Activated CD8-positive, alpha-beta T cell treated with anti-CD3 and anti-CD28 coated beads, Interleukin-2, amount 10 ng/mL, durations not matched to agents 7 days and 5 days (primary cell): Measurements from ENCODE around the gene FXYD5. TPM values are rescaled to one million over a fixed set of nuclear protein-coding genes. Genes with fewer than 3 reads are reported as not detected.

Source experiments
- ATAC-seq: fragments of 150-1000 bp; cut with Tn5 transposase; one replicate; pipeline ENCODE4 v1.10.0; 2021; ENCODE audit warnings: moderate library complexity
- CTCF ChIA-PET: fragments of 350-600 bp; sonication (Branson Sonifier 250); formaldehyde crosslinking; loops from one replicate; lab custom pipeline; 2021; ENCODE audit warnings: antibody characterized with exemption; lab: Charles Lee
- POLR2A ChIA-PET: fragments of 350-600 bp; sonication (Branson Sonifier 250); formaldehyde crosslinking; loops from one replicate; lab custom pipeline; 2021; ENCODE audit warnings: antibody characterized with exemption; lab: Charles Lee
- DNase-seq: peaks from one replicate; pipeline ENCODE4 v3.0.0-alpha.2; 2020
- H3K27ac Mint-ChIP-seq: one replicate; pipeline ENCODE4 v1.8.0; 2021; ENCODE audit warnings: mild to moderate bottlenecking, mixed read lengths
- H3K27me3 Mint-ChIP-seq: one replicate; pipeline ENCODE4 v1.8.0; 2021; ENCODE audit warnings: low read depth, mixed read lengths
- H3K36me3 Mint-ChIP-seq: one replicate; pipeline ENCODE4 v1.8.0; 2021; ENCODE audit warnings: low read depth, mixed read lengths
- H3K4me1 Mint-ChIP-seq: one replicate; pipeline ENCODE4 v1.8.0; 2021; ENCODE audit warnings: low read depth, mixed read lengths
- H3K4me3 Mint-ChIP-seq: one replicate; pipeline ENCODE4 v1.8.0; 2021; ENCODE audit warnings: mild to moderate bottlenecking, mixed read lengths
- H3K9me3 Mint-ChIP-seq: one replicate; pipeline ENCODE4 v1.8.0; 2022; ENCODE audit warnings: mixed read lengths; ENCODE audit not compliant: insufficient read depth
- total RNA-seq, 2 experiments: library from RNA; stranded (reverse); gene quantifications; one replicate each; pipeline ENCODE4 v1.2.3, GENCODE V29; 2021

FXYD5 gene, protein sequence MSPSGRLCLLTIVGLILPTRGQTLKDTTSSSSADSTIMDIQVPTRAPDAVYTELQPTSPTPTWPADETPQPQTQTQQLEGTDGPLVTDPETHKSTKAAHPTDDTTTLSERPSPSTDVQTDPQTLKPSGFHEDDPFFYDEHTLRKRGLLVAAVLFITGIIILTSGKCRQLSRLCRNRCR
- 100 to 1,000 TPM; 338 to 384 TPM for total RNA-seq

DNA sequence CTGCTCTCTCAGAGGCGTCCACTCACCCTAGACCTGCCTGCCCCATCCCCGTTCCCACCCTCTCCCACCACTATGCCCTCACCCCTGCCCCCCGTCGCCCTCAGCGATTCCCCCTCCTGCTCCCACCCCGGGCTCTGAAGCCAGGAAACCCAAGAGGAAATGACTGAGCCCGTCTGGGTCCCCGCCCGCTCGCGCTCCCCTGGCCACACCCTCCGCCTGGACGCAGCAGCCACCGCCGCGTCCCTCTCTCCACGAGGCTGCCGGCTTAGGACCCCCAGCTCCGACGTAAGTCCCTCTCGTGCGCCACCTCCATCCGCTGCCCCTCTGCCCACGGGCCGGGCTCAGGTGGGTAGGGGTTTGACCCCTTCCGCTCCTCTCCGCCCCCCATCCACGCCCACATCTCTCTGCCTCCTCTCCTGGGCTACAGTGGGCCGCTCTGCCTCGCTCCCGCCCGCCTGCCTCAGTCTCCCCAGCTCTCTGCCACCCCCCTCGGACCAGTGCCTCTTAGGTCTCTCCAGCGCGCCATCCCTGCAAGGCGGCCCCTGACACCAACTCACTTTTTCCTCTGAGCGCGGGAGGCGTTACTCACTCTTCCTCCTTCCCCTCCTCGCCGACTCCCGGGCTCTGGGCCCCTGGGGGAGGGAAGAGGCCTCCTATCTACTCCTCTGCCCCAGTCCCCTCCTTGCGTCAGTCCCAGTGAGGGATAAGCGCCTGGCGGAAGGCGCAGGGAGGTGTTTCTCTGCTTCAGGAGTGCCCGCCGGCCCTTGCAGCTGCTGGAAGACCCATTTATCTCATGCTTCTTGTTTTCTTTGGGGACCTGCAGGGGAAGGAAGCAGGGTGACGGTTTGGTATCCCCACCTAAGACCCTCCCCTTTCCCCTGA is at the start of gene FXYD5:
TSS of gene FXYD5 (plus strand) at position 211 of the 882 bp plus-strand sequence. CDS start 816 bp downstream, outside the sequence.
- peak within 1 kb of the TSS; percentile 96 for H3K27ac Mint-ChIP-seq
- CTCF ChIA-PET = interaction anchor here (0.6 to 3.8 kb wide), 18 partner anchors 8 to 331 kb away, joined by 3 to 67 read pairs (median 6); partner anchors contain the start of genes FXYD7 and LGI4
- POLR2A ChIA-PET = interaction anchor here (0.6 to 2.2 kb wide), 12 partner anchors 8 to 114 kb away, joined by 3 to 18 read pairs (median 5); partner anchors contain the start of gene USF2
- H3K36me3 Mint-ChIP-seq = peaks cover 55% of the 10 kb centered on the region
- peaks cover 51% of the 10 kb centered on the region for H3K4me1 Mint-ChIP-seq
- peaks cover 7% of the 10 kb centered on the region for H3K27me3 Mint-ChIP-seq
- H3K4me3 Mint-ChIP-seq = peak within 1 kb of the TSS; percentile 97
- ATAC-seq = peak; percentile 77
- H3K9me3 Mint-ChIP-seq = no peaks in the 10 kb centered on the region
- DNase-seq = peak; percentile 77

DNA sequence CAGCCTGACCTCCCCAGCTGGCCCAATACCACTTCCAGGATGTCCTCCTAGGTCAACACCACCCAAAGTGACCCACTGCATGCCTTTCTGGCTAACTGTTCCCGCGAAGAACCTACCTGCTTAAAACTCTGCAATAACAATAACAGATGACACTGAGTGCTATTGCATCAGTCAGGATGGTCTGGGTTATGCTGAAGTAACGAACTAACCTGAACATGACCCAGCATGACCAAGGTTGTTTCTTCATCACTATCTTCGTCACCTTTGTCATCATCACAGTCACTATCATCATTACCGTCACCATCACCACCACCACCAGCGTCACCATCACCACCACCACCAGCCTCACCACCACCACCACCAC is 49.5 kb upstream of the FXYD5 start:
- Mint-ChIP-seq H3K36me3 (peaks cover 2% of the 10 kb centered on the region), H3K4me3 (no peak overlapping the region), H3K27ac (no peak overlapping the region), H3K4me1 (peaks cover 2% of the 10 kb centered on the region), H3K27me3 (no peaks in the 10 kb centered on the region), H3K9me3 (peaks cover 5% of the 10 kb centered on the region)
- ATAC-seq (no peak), DNase-seq (no peak)
- ChIA-PET POLR2A (no interaction called here), CTCF (no interaction called here)

DNA sequence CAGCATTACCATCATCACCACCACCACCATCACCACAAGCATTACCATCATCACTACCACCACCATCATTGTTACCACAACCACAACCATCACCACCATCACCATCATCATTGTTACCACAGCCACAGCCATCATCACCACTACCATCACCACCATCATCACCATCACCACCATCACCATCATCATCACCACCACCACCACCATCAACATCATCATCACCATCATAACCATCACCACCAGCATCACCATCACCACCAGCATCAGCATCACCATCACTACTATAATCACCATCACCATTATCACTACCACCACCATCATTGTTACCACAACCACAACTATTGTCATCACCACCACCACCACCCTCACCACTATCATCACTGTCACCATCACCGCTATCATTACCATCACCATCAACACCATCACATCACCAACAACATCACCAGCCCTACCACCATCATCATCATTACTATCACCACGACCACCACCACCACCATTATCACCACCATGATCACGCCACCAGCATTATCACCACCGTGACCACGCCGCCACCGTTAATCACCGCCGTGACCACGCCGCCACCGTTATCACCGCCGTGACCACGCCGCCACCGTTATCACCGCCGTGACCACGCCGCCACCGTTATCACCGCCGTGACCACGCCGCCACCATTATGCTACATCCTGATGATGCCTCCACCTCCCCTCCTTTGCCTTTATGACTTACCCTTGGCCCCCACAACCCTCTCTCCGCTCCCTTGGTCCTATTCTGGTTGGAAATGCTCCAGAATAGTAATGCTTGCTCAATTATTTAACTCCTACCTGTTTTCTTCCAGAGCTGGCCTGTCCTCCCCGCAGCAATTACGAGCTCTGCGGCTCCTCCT is 48.9 kb upstream of the FXYD5 start:
- DNase-seq = no peak
- ATAC-seq = no peak
- ChIA-PET POLR2A (no interaction called here), CTCF (interaction anchor here (0.8 kb wide), 1 partner anchor 39 kb away, joined by 4 read pairs; no protein-coding TSS in a partner anchor)
- Mint-ChIP-seq H3K27me3 (no peaks in the 10 kb centered on the region), H3K4me3 (no peak overlapping the region), H3K27ac (no peak overlapping the region), H3K4me1 (peaks cover 2% of the 10 kb centered on the region), H3K36me3 (peaks cover 2% of the 10 kb centered on the region), H3K9me3 (peaks cover 5% of the 10 kb centered on the region)

DNA sequence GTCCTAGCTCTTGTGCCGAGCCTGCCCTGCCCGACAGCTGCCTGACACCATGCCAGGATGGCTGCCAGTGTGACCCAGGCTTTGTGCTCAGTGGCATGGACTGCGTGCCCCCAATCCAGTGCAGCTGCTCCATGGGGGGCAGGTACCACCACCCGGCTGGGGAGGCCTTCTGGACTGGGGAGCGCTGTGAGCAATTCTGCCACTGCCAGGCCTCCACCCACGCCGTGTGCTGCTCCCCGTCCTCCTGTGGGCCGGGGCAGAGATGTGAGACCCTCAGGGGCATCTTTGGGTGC is 48.3 kb upstream of the FXYD5 start:
- peaks cover 5% of the 10 kb centered on the region for H3K9me3 Mint-ChIP-seq
- peaks cover 2% of the 10 kb centered on the region for H3K36me3 Mint-ChIP-seq
- H3K4me3 Mint-ChIP-seq = no peak overlapping the region
- no peaks in the 10 kb centered on the region for H3K27me3 Mint-ChIP-seq
- no peak for DNase-seq
- ChIA-PET POLR2A (no interaction called here), CTCF (interaction anchor here (0.8 kb wide), 1 partner anchor 39 kb away, joined by 4 read pairs; no protein-coding TSS in a partner anchor)
- no peak overlapping the region for H3K27ac Mint-ChIP-seq
- H3K4me1 Mint-ChIP-seq = peaks cover 2% of the 10 kb centered on the region
- no peak for ATAC-seq

DNA sequence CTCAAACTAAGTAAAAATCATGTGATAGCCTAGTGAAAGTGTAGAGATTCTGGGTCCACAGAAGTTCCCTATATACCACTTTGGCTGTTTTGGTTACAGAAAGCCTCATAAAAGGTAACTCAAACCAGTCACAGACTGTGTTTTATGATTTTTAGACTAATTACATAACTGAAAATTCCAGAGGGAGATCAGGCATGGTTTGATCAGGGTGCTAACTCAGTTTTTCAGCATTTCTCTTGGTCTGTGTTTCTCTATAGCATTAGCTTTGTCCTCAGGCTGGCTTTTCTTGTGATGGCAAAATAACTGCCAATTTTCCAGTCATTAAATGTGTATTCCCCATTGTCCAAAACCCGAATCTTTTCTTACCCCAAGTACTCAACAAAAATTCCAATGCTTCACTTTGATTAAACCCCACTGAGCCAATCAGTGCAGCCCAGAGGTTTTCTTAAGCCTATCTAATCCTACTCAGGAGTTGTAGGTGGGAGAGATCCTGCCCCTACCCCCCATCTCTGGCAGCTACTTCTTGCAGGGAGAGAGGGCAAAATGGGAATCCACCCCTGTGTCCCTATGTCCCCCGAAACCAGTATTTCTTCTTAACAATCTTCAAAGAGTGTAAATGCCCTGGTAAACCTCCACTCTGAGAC is 47.5 kb upstream of the FXYD5 start:
- CTCF ChIA-PET = interaction anchor here (0.8 kb wide), 1 partner anchor 40 kb away, joined by 4 read pairs; no protein-coding TSS in a partner anchor
- POLR2A ChIA-PET = no interaction called here
- Mint-ChIP-seq H3K27ac (no peak overlapping the region), H3K9me3 (peaks cover 5% of the 10 kb centered on the region), H3K27me3 (no peaks in the 10 kb centered on the region), H3K4me3 (no peak overlapping the region), H3K36me3 (peaks cover 2% of the 10 kb centered on the region), H3K4me1 (peaks cover 2% of the 10 kb centered on the region)
- DNase-seq (no peak), ATAC-seq (no peak)

DNA sequence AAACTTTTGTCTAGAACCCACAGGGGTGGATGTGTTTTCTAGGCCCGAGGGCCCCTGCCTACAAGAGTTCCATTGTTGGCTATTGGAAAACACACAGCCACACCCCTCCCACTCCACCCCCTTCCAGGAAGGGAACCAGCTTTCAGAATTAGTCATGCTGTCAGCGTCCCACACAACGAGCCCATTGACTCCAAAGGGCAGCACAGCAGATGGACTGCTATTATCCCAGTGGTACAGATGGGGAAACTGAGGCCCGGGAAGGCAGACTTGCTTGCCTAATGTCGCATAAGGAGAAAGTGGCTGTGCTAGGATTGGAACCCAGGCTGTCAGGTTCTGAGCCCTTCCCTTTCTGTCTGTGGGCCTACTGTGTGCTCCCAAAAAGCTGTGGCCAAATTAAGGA is 47.0 kb upstream of the FXYD5 start:
- H3K4me3 Mint-ChIP-seq = no peak overlapping the region
- DNase-seq (no peak), ATAC-seq (no peak)
- CTCF ChIA-PET = interaction anchor here (1.2 kb wide), 1 partner anchor 41 kb away, joined by 3 read pairs; no protein-coding TSS in a partner anchor
- no peaks in the 10 kb centered on the region for H3K27me3 Mint-ChIP-seq
- POLR2A ChIA-PET = no interaction called here
- no peak overlapping the region for H3K27ac Mint-ChIP-seq
- H3K4me1 Mint-ChIP-seq = peaks cover 2% of the 10 kb centered on the region
- H3K36me3 Mint-ChIP-seq = peaks cover 2% of the 10 kb centered on the region
- peaks cover 5% of the 10 kb centered on the region for H3K9me3 Mint-ChIP-seq

DNA sequence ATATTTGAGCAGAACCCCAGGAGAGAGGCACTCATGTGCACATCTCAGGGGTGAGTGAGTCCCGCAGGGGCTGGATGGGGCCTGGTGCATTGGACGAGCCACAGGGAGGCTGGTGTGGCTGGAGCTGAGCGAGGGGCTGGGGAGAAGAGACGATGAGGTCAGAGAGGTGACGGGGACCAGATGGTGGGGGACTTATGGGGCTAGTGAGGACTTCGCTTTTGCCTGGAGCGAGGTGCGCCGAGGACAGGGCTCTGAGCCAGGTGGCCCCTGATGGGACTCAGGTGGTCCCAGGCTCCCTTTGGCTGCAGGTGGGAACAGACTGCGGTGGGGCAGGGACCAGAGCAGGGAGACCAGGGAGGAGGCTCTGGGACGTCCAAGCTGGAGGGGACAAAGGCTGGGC is 45.8 kb upstream of the FXYD5 start:
- Mint-ChIP-seq H3K27ac (no peak overlapping the region), H3K27me3 (no peaks in the 10 kb centered on the region), H3K36me3 (peaks cover 2% of the 10 kb centered on the region), H3K9me3 (peaks cover 5% of the 10 kb centered on the region), H3K4me1 (peaks cover 2% of the 10 kb centered on the region), H3K4me3 (no peak overlapping the region)
- no peak for ATAC-seq
- ChIA-PET POLR2A (no interaction called here), CTCF (interaction anchor here (1.2 kb wide), 1 partner anchor 42 kb away, joined by 3 read pairs; no protein-coding TSS in a partner anchor)
- no peak for DNase-seq

DNA sequence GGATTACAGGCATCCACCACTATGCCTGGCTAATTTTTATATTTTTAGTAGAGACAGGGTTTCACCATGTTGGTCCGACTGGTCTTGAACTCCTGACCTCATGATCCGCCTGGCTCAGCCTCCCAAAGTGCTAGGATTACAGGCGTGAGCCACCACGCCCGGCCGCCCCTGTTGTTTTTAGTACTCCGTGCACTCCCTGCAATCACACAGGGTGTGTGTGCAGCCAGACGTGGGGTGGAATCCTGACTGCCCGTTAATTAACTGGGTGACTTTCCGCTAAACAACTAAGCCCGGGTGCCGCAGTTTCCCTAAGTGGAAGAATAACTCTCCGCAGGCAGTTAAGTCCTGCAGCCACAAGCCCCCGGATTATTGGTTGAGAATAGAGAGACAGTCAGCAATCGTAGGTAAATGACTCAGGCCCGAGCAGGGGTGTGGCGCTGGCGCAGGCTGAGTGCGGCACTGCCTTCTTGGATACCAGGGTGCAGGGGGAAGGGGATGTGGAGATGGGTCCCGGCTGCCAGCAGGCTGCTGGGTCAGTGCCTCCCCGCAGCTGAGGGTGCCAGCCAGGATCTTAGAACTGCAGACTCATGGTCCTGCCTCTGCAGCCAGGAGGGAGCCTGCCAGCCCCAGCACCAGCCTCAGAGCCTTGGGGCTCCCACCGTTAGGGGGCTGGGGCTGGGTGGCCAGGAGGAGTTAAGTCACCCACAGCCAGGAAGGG is 45.0 kb upstream of the FXYD5 start:
- Mint-ChIP-seq H3K4me3 (no peak overlapping the region), H3K27ac (no peak overlapping the region), H3K36me3 (peaks cover 2% of the 10 kb centered on the region), H3K9me3 (peaks cover 5% of the 10 kb centered on the region), H3K4me1 (peaks cover 4% of the 10 kb centered on the region), H3K27me3 (no peaks in the 10 kb centered on the region)
- DNase-seq = no peak
- CTCF ChIA-PET = no interaction called here
- no peak for ATAC-seq
- POLR2A ChIA-PET = no interaction called here

DNA sequence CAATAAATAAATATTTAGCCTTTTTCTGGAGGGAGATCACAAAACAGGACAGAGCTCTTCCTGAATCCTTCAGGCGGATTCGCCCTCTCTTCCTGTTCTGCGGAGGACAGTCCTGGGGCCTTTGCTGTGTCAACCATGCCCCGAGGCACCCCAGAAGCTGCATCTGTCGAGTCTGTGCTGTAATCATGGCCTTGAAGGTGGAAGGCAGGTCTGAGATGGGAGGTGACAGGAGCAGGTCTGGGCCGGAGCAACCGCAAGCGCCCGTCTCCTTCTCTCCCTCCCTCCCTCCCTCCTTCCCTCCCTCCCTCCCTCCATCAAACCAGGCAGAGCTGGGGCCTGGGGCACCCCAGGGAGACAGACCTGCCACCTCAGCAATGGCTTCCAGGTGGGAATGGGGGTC is 43.6 kb upstream of the FXYD5 start:
- DNase-seq (no peak), ATAC-seq (no peak)
- CTCF ChIA-PET = interaction anchor here (1.2 to 1.4 kb wide), 2 partner anchors 25 to 44 kb away, joined by 3 to 5 read pairs; no protein-coding TSS in a partner anchor
- Mint-ChIP-seq H3K27ac (no peak overlapping the region), H3K36me3 (peaks cover under 1% of the 10 kb centered on the region), H3K27me3 (no peaks in the 10 kb centered on the region), H3K4me3 (no peak overlapping the region), H3K4me1 (peaks cover 8% of the 10 kb centered on the region), H3K9me3 (peaks cover 5% of the 10 kb centered on the region)
- POLR2A ChIA-PET = interaction anchor here (0.6 kb wide), 1 partner anchor 373 kb away, joined by 3 read pairs; no protein-coding TSS in a partner anchor

DNA sequence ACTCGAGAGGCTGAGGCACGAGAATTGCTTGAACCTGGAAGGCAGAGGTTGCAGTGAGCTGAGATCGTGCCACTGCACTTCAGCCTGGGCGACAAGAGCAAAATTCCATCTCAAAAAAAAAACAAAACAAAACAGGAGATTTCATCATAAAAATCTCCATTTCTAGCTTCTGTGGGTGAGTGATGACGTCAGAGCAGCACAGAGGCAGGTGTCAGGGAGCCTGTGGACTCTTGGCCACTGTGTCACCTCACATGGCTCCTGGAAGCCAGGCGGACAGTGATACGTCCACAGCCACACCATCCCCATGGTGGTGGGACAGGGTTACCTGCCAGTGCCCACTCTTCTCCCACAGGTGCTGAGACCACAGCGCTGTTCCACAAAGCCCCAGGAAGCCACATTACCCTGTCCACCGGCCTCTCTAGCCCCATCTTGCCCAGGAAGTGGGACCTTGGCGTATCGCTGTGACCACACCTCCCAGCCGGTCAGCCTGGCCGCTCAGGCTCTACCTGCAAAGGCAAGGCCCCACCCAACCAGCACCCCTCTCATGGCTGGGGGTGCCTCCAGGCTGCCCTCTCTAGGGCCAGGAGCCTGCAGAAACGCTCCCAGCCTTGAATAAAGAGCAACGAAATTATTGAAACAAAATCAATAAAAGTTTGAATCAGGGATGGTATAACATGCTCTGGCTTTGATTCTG is 41.4 kb upstream of the FXYD5 start:
- no peak overlapping the region for H3K4me3 Mint-ChIP-seq
- no peaks in the 10 kb centered on the region for H3K27me3 Mint-ChIP-seq
- ChIA-PET CTCF (interaction anchor here (1.1 kb wide), 1 partner anchor 46 kb away, joined by 3 read pairs; no protein-coding TSS in a partner anchor), POLR2A (no interaction called here)
- DNase-seq = no peak
- H3K36me3 Mint-ChIP-seq = no peaks in the 10 kb centered on the region
- no peaks in the 10 kb centered on the region for H3K9me3 Mint-ChIP-seq
- H3K4me1 Mint-ChIP-seq = peaks cover 6% of the 10 kb centered on the region
- H3K27ac Mint-ChIP-seq = no peak overlapping the region
- ATAC-seq = no peak
